Esophagus squamous epithelium (tissue), 4 donors: ENCODE data around the gene LEF1.

Experiments used
- POLR2A ChIP-seq, 4 donors: fragments of 450-650 bp; IDR thresholded peaks; one replicate each; pipeline ENCODE4 v1.6.1; 2017; ENCODE audit warnings: antibody characterized with exemption in 4 of 4, mild to moderate bottlenecking in 4 of 4, moderate library complexity in 3 of 4
- TF ChIP-seq, protein P1 (sequence below), 6 experiments: fragments of 450-650 bp in 4 of 6; fragments of 200-600 bp in 2 of 6; sonication (generic) in 2 of 6; IDR thresholded peaks; one replicate each; pipeline ENCODE4 v1.5.1; 2016 to 2019; ENCODE audit warnings: antibody characterized with exemption in 6 of 6, mild to moderate bottlenecking in 4 of 6, moderate library complexity in 4 of 6

DNA sequence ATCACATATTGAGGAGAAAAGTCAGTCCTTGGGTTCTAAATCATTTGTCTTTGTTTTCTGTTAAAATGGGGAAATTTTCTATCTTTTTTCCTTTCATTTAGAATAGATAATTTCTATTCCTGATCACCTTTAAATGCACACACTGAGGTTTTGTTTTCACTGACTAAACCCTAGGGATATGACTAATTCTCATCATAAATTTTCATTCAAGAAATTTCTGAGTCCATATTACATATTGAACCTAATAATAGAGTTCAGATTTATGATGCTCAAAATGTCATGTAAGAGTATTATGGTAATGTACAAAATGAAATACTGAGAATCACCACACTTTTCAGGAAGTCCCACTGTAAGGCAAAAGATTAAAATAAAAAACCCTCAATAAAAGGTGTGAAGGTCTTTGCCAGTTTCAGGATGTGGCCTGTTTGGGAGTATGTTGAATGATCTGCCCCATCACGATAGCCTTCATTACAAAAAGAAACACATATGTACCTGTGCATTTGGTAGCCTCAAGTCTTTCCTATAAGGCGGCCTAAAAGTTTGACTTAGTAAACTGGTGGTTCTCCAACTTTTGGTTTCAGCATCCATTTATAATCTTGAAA is 49.4 kb downstream of the LEF1 start:
- TF ChIP-seq, protein P1, sequence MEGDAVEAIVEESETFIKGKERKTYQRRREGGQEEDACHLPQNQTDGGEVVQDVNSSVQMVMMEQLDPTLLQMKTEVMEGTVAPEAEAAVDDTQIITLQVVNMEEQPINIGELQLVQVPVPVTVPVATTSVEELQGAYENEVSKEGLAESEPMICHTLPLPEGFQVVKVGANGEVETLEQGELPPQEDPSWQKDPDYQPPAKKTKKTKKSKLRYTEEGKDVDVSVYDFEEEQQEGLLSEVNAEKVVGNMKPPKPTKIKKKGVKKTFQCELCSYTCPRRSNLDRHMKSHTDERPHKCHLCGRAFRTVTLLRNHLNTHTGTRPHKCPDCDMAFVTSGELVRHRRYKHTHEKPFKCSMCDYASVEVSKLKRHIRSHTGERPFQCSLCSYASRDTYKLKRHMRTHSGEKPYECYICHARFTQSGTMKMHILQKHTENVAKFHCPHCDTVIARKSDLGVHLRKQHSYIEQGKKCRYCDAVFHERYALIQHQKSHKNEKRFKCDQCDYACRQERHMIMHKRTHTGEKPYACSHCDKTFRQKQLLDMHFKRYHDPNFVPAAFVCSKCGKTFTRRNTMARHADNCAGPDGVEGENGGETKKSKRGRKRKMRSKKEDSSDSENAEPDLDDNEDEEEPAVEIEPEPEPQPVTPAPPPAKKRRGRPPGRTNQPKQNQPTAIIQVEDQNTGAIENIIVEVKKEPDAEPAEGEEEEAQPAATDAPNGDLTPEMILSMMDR (IDR thresholded peaks at IDR 0.05): no peak
- no peak for TF ChIP-seq POLR2A (IDR thresholded peaks at IDR 0.05)
